CD4-positive, alpha-beta T cell (primary cell): Measurements from ENCODE around the gene MAN1C1. TPM values are rescaled to one million over a fixed set of nuclear protein-coding genes. Genes with fewer than 3 reads are reported as not detected.

Source experiments
- ATAC-seq: fragments of 200-7000 bp; cut with Tn5 transposase; one replicate; pipeline ENCODE4 v1.10.0; 2022; ENCODE audit warnings: mild to moderate bottlenecking; ENCODE audit not compliant: poor library complexity
- CTCF ChIA-PET: fragments of 350-600 bp; sonication (Branson Sonifier 250); formaldehyde crosslinking; loops from one replicate; lab custom pipeline; 2021; ENCODE audit warnings: antibody characterized with exemption, inconsistent platforms; lab: Charles Lee
- POLR2A ChIA-PET: fragments of 350-600 bp; sonication (Branson Sonifier 250); formaldehyde crosslinking; loops from one replicate; lab custom pipeline; 2021; ENCODE audit warnings: antibody characterized with exemption, inconsistent platforms; lab: Charles Lee
- DNase-seq, 14 experiments: peaks; one replicate each; pipeline ENCODE4 v3.0.0-alpha.2; 2013 to 2020; ENCODE audit warnings: mixed read lengths in 2 of 14
- H3K27ac ChIP-seq, 2 donors: one replicate each; pipeline versions ENCODE4 v1.5.1 to v1.7.0; 2013; ENCODE audit warnings: low read length in 2 of 2, low read depth in 1 of 2, mild to moderate bottlenecking in 1 of 2
- H3K27me3 ChIP-seq, 2 experiments: 1 replicate in 1 of 2; 2 replicates in 1 of 2; pipeline versions ENCODE4 v1.6.1 to v1.7.0; 2013; ENCODE audit warnings: low read length in 2 of 2, control low read depth in 1 of 2, mild to moderate bottlenecking in 1 of 2, moderate library complexity in 1 of 2; ENCODE audit not compliant: insufficient read depth in 2 of 2, control insufficient read depth in 1 of 2
- H3K36me3 ChIP-seq: one replicate; pipeline ENCODE4 v1.6.1; 2013; ENCODE audit warnings: low read length, control low read depth; ENCODE audit not compliant: insufficient read depth
- H3K4me1 ChIP-seq: one replicate; pipeline ENCODE4 v1.6.1; 2013; ENCODE audit warnings: low read length, control low read depth; ENCODE audit not compliant: insufficient read depth
- H3K4me3 ChIP-seq: one replicate; pipeline ENCODE4 v1.5.1; 2013; ENCODE audit warnings: mild to moderate bottlenecking, low read length, moderate library complexity
- H3K9me3 ChIP-seq, 2 experiments: 1 replicate in 1 of 2; 2 replicates in 1 of 2; pipeline versions ENCODE4 v1.6.1 to v1.7.0; 2013; ENCODE audit warnings: low read length in 2 of 2, mild to moderate bottlenecking in 2 of 2, control low read depth in 1 of 2, moderate library complexity in 1 of 2; ENCODE audit not compliant: control insufficient read depth in 1 of 2, insufficient read depth in 1 of 2
- H3K27ac Mint-ChIP-seq: one replicate; pipeline ENCODE4 v1.8.0; 2020; ENCODE audit warnings: mixed read lengths
- H3K27me3 Mint-ChIP-seq: one replicate; pipeline ENCODE4 v1.8.0; 2021; ENCODE audit warnings: mixed read lengths
- H3K36me3 Mint-ChIP-seq: one replicate; pipeline ENCODE4 v1.8.0; 2021; ENCODE audit warnings: low read depth, mixed read lengths
- H3K4me1 Mint-ChIP-seq: one replicate; pipeline ENCODE4 v1.8.0; 2021; ENCODE audit warnings: low read depth, mixed read lengths
- H3K4me3 Mint-ChIP-seq: one replicate; pipeline ENCODE4 v1.8.0; 2020; ENCODE audit warnings: mild to moderate bottlenecking, mixed read lengths
- H3K9me3 Mint-ChIP-seq: one replicate; pipeline ENCODE4 v1.8.0; 2020; ENCODE audit warnings: mixed read lengths
- CTCF ChIP-seq: fragments of 200-600 bp; IDR thresholded peaks from one replicate; pipeline ENCODE4 v1.8.0; 2022; ENCODE audit warnings: antibody characterized with exemption, mild to moderate bottlenecking
- intact Hi-C, 2 experiments: fragments of 100-400 bp; cut with DNase I in 1 of 2; cut with micrococcal nuclease in 1 of 2; formaldehyde crosslinking; loops; one replicate each; pipeline versions ENCODE4 v1.15.1 to v1.9.0; 2023 to 2025; cut with DNase I, micrococcal nuclease
- total RNA-seq, 174 experiments: library from RNA in 2 of 174; stranded (reverse) in 2 of 174; gene quantifications; one replicate each; pipeline ENCODE4 v1.2.3 and lab custom pipeline; 2021 to 2026

Gene MAN1C1
- total RNA-seq, 2 experiments from 2014 or later: 44.4 to 46.9 TPM

- H3K27me3 ChIP-seq: no peaks in the 10 kb centered on the region
- intact Hi-C loops: loop anchor here in 1 of 2 experiments (5.0 kb wide), 1 partner anchor 66 kb away; no protein-coding TSS in a partner anchor
- H3K4me1 ChIP-seq: peaks cover 59% of the 10 kb centered on the region
- DNase-seq (peak in 1 of 14 experiments; percentile 12), ATAC-seq (no peak)
- Mint-ChIP-seq H3K27ac (no peak overlapping the region), H3K36me3 (peaks cover 30% of the 10 kb centered on the region), H3K27me3 (no peaks in the 10 kb centered on the region), H3K9me3 (no peaks in the 10 kb centered on the region), H3K4me3 (no peak overlapping the region), H3K4me1 (peaks cover 73% of the 10 kb centered on the region)
- peaks cover 13% of the 10 kb centered on the region for H3K36me3 ChIP-seq
- ChIA-PET POLR2A (interaction anchor here (1.2 kb wide), 1 partner anchor 10 kb away, joined by 4 read pairs; no protein-coding TSS in a partner anchor), CTCF (no interaction called here)
- no peak overlapping the region for H3K4me3 ChIP-seq
- H3K9me3 ChIP-seq: peaks cover 0 to 5% of the 10 kb centered on the region in 2 experiments
- no peak overlapping the region for H3K27ac ChIP-seq
- TF ChIP-seq CTCF: no peak
Observed at GRCh38 chr1:25701030-25701785, 84.6 kb downstream of the MAN1C1 start.

GRCh38 chr1:25702101-25702775, 85.6 kb downstream of the MAN1C1 start:
- Mint-ChIP-seq H3K36me3 (peaks cover 30% of the 10 kb centered on the region), H3K4me3 (no peak overlapping the region), H3K27ac (peak overlapping the region; percentile 87), H3K9me3 (no peaks in the 10 kb centered on the region), H3K27me3 (no peaks in the 10 kb centered on the region), H3K4me1 (peaks cover 74% of the 10 kb centered on the region)
- POLR2A ChIA-PET: interaction anchor here (1.2 kb wide), 2 partner anchors 9 to 26 kb away, joined by 3 to 4 read pairs; no protein-coding TSS in a partner anchor
- no peak for TF ChIP-seq CTCF
- DNase-seq (peak in 1 of 14 experiments; percentile 5), ATAC-seq (no peak)
- Histone ChIP-seq H3K4me3 (no peak overlapping the region), H3K27ac (no peak overlapping the region), H3K27me3 (no peaks in the 10 kb centered on the region), H3K9me3 (peaks cover 0 to 5% of the 10 kb centered on the region in 2 experiments), H3K36me3 (peaks cover 16% of the 10 kb centered on the region), H3K4me1 (peaks cover 65% of the 10 kb centered on the region)
- intact Hi-C loops: loop anchor here in 1 of 2 experiments (5.0 kb wide), 1 partner anchor 65 kb away; no protein-coding TSS in a partner anchor
- CTCF ChIA-PET: interaction anchor here (1.0 kb wide), 1 partner anchor 96 kb away, joined by 3 read pairs; no protein-coding TSS in a partner anchor

DNA sequence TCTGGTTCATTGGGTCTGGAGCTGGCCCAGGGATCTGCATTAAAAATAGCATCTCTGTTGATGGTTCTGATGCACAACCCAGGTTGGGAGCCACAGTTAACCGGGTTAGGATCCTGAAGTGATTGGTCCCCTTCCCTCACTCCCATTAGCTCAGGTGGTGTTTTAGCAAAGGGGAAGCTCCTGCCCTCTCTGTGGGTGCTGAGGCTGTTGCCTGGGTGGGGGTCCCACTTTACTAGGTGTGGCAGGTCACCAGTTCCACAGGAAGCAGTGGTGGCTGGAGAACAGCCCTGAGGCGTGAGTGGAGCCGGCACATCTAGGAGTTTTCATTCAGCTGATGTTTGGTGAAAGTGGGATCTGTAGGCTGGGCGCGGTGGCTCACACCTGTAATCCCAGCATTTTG, 86.5 kb downstream of the MAN1C1 start:
- Mint-ChIP-seq H3K4me3 (no peak overlapping the region), H3K9me3 (no peaks in the 10 kb centered on the region), H3K27ac (peak overlapping the region; percentile 87), H3K36me3 (peaks cover 38% of the 10 kb centered on the region), H3K4me1 (peaks cover 73% of the 10 kb centered on the region), H3K27me3 (no peaks in the 10 kb centered on the region)
- POLR2A ChIA-PET: interaction anchor here (1.1 to 1.2 kb wide), 2 partner anchors 26 to 71 kb away, joined by 3 read pairs; no protein-coding TSS in a partner anchor
- peaks cover 63% of the 10 kb centered on the region for H3K4me1 ChIP-seq
- no peak for TF ChIP-seq CTCF
- H3K9me3 ChIP-seq: peaks cover 0 to 5% of the 10 kb centered on the region in 2 experiments
- no peaks in the 10 kb centered on the region for H3K27me3 ChIP-seq
- CTCF ChIA-PET: interaction anchor here (1.0 to 2.1 kb wide), 2 partner anchors 94 to 96 kb away, joined by 3 to 5 read pairs; no protein-coding TSS in a partner anchor
- H3K36me3 ChIP-seq: peaks cover 16% of the 10 kb centered on the region
- no peak overlapping the region for H3K4me3 ChIP-seq
- DNase-seq: peak in 1 of 14 experiments; percentile 27
- ATAC-seq: no peak
- intact Hi-C loops: loop anchor here in 1 of 2 experiments (5.0 kb wide), 1 partner anchor 64 kb away; no protein-coding TSS in a partner anchor
- H3K27ac ChIP-seq: no peak overlapping the region
